IMR-90 (cell line): ENCODE results near the gene LYZL6. TPM values are rescaled to one million over a fixed set of nuclear protein-coding genes. Genes with fewer than 3 reads are reported as not detected.

Experiments used
- ATAC-seq: fragments of 200-7000 bp; cut with Tn5 transposase; 2 replicates; pipeline ENCODE4 v1.9.1; 2020; ENCODE audit warnings: low read depth, mild to moderate bottlenecking, moderate library complexity
- BruUV-seq: library from RNA; stranded (reverse); fragments of 400-500 nt; replicated peaks from 2 replicates; lab custom pipeline; 2021; lab: Mats Ljungman, UMichigan
- CTCF ChIA-PET: fragments of 300-600 bp; formaldehyde crosslinking; extraction: SDS; loops from one replicate; lab custom pipeline; 2021; ENCODE audit warnings: antibody characterized with exemption; lab: Yijun Ruan, JAX
- POLR2A ChIA-PET: fragments of 300-600 bp; sonication (Branson Sonifier 250); formaldehyde crosslinking; loops from one replicate; lab custom pipeline; 2022; ENCODE audit warnings: antibody characterized with exemption; ENCODE audit not compliant: unreplicated experiment; lab: Charles Lee
- DNase-seq: peaks from one replicate; pipeline ENCODE4 v3.0.0; 2013
- H2AFZ ChIP-seq: replicated peaks from 2 replicates; pipeline ENCODE3; 2013; ENCODE audit warnings: low read length, mild to moderate bottlenecking; ENCODE audit not compliant: poor library complexity
- H2AK5ac ChIP-seq: 2 replicates; pipeline ENCODE4 v1.6.1; 2013; ENCODE audit warnings: low read depth, low read length, inconsistent platforms
- H2AK9ac ChIP-seq: replicated peaks from 2 replicates; pipeline ENCODE3; 2013; ENCODE audit warnings: mild to moderate bottlenecking, low read depth, low read length, moderate library complexity; ENCODE audit not compliant: poor library complexity
- H2BK120ac ChIP-seq: 2 replicates; pipeline ENCODE4 v1.6.1; 2013; ENCODE audit warnings: low read depth, low read length, inconsistent platforms
- H2BK15ac ChIP-seq: 3 replicates; pipeline ENCODE4 v1.6.1; 2013; ENCODE audit warnings: low read depth, low read length, inconsistent platforms
- H2BK20ac ChIP-seq: 2 replicates; pipeline ENCODE4 v1.6.1; 2013; ENCODE audit warnings: low read depth, mild to moderate bottlenecking, inconsistent platforms, low read length, moderate library complexity
- H2BK5ac ChIP-seq: 2 replicates; pipeline ENCODE4 v1.6.1; 2013; ENCODE audit warnings: mild to moderate bottlenecking, low read depth, low read length, inconsistent platforms; ENCODE audit not compliant: poor library complexity, severe bottlenecking
- H3K14ac ChIP-seq: replicated peaks from 2 replicates; pipeline ENCODE4 v1.6.1; 2013; ENCODE audit warnings: low read depth, low read length, inconsistent platforms
- H3K18ac ChIP-seq: 2 replicates; pipeline ENCODE4 v1.6.1; 2013; ENCODE audit warnings: low read depth, low read length, control low read depth
- H3K23ac ChIP-seq: 2 replicates; pipeline ENCODE4 v1.6.1; 2013; ENCODE audit warnings: low read depth, low read length, inconsistent platforms
- H3K27ac ChIP-seq: 2 replicates; pipeline ENCODE4 v1.5.1; 2013; ENCODE audit warnings: mild to moderate bottlenecking, control low read depth, low read length; ENCODE audit not compliant: insufficient read depth
- H3K27me3 ChIP-seq: 2 replicates; pipeline ENCODE4 v1.6.1; 2013; ENCODE audit warnings: low read length; ENCODE audit not compliant: control insufficient read depth, insufficient read depth
- H3K36me3 ChIP-seq: 2 replicates; pipeline ENCODE4 v1.6.1; 2013; ENCODE audit warnings: low read length, mixed read lengths; ENCODE audit not compliant: control insufficient read depth, insufficient read depth
- H3K4ac ChIP-seq: 2 replicates; pipeline ENCODE4 v1.6.1; 2013; ENCODE audit warnings: low read depth, low read length, inconsistent platforms
- H3K4me1 ChIP-seq: 2 replicates; pipeline ENCODE4 v1.6.1; 2013; ENCODE audit warnings: low read length, mixed read lengths; ENCODE audit not compliant: control insufficient read depth, insufficient read depth
- H3K4me2 ChIP-seq: 2 replicates; pipeline ENCODE4 v1.6.1; 2013; ENCODE audit warnings: low read depth, mild to moderate bottlenecking, control low read depth, low read length, moderate library complexity
- H3K4me3 ChIP-seq: 2 replicates; pipeline ENCODE4 v1.5.1; 2013; ENCODE audit warnings: low read depth, mild to moderate bottlenecking, control low read depth, low read length, moderate library complexity; ENCODE audit not compliant: insufficient read depth
- H3K56ac ChIP-seq: 2 replicates; pipeline ENCODE4 v1.6.1; 2013; ENCODE audit warnings: low read length, inconsistent platforms; ENCODE audit not compliant: insufficient read depth; ENCODE audit errors: extremely low read depth
- H3K79me1 ChIP-seq, 2 experiments: 2 replicates each; pipeline ENCODE4 v1.6.1; 2013; ENCODE audit warnings: low read length in 2 of 2, inconsistent platforms in 1 of 2, low read depth in 1 of 2
- H3K9ac ChIP-seq: 2 replicates; pipeline ENCODE4 v1.6.1; 2013; ENCODE audit warnings: low read depth, low read length, control low read depth
- H3K9me1 ChIP-seq: 2 replicates; pipeline ENCODE4 v1.6.1; 2013; ENCODE audit warnings: low read length, inconsistent platforms; ENCODE audit not compliant: insufficient read depth
- H3K9me3 ChIP-seq: 2 replicates; pipeline ENCODE4 v1.6.1; 2013; ENCODE audit warnings: low read length; ENCODE audit not compliant: control insufficient read depth, insufficient read depth
- H4K20me1 ChIP-seq: 2 replicates; pipeline ENCODE4 v1.6.1; 2013; ENCODE audit warnings: low read length, inconsistent platforms; ENCODE audit not compliant: insufficient read depth
- H4K5ac ChIP-seq: 2 replicates; pipeline ENCODE4 v1.6.1; 2013; ENCODE audit warnings: mild to moderate bottlenecking, low read depth, low read length, control low read depth
- H4K8ac ChIP-seq, 2 experiments: 2 replicates each; pipeline ENCODE4 v1.6.1; 2013; ENCODE audit warnings: low read depth in 2 of 2, low read length in 2 of 2, control low read depth in 1 of 2, inconsistent platforms in 1 of 2
- H4K91ac ChIP-seq: 2 replicates; pipeline ENCODE4 v1.6.1; 2013; ENCODE audit warnings: low read depth, low read length, inconsistent platforms; ENCODE audit not compliant: insufficient read depth
- CHD1 ChIP-seq: IDR thresholded peaks from 2 replicates; pipeline ENCODE4 v1.6.1; 2012; ENCODE audit warnings: low read depth, low read length, improper control_type of control experiment
- WGBS, 2 experiments: methylation state at CpG; one replicate each; pipeline versions ENCODE4 v1.1.5 to v1.1.7; 2013; ENCODE audit warnings: missing lambda C conversion rate in 2 of 2; ENCODE audit not compliant: insufficient read length in 1 of 2; ENCODE audit errors: extremely low coverage in 2 of 2; 5-methylcytosine and 5-hydroxymethylcytosine counted together
- dilution Hi-C: fragments of 300-500 bp; cut with HindIII; formaldehyde crosslinking; loops from one replicate; pipeline ENCODE4 v1.14.3; 2018; ENCODE audit warnings: low sequenced_read_pairs; ENCODE audit not compliant: unreplicated experiment
- in situ Hi-C: fragments of 300-500 bp; cut with MboI; formaldehyde crosslinking; loops from 3 replicates; pipeline ENCODE4 v1.14.3; 2019; ENCODE audit warnings: low sequenced_read_pairs, inconsistent platforms, mixed read lengths
- intact Hi-C: fragments of 100-400 bp; cut with micrococcal nuclease; formaldehyde crosslinking; loops from 2 replicates; pipeline ENCODE4 v1.10.0; 2022
- polyA plus RNA-seq, 3 experiments: library from polyadenylated mRNA; depleted of rRNA; stranded (reverse); fragments of >200 nt; gene quantifications; 2 replicates each; pipeline ENCODE4 v1.2.3, GENCODE V29; 2012; ENCODE audit warnings: low replicate concordance in 1 of 3
- total RNA-seq: library from RNA; depleted of rRNA; stranded (reverse); fragments of >200 nt; gene quantifications from 2 replicates; pipeline ENCODE4 v1.2.3, GENCODE V29; 2012

LYZL6 gene
- total and polyA plus RNA-seq, 2 of the 4 experiments (the other 2 are of a cell fraction) = not detected

- H3K4me3 ChIP-seq = no peak overlapping the region
- no peaks in the 10 kb centered on the region for H3K9me3 ChIP-seq
- dilution Hi-C loops (no loop called here), intact Hi-C loops (no loop called here), in situ Hi-C loops (no loop called here)
- H2AK5ac ChIP-seq = no peak overlapping the region
- no peak overlapping the region for H3K9ac ChIP-seq
- ATAC-seq (no peak), DNase-seq (no peak)
- CTCF ChIA-PET = no interaction called here
- peaks cover 2% of the 10 kb centered on the region; the same call in 1 of the 2 replicates for H3K27me3 ChIP-seq
- POLR2A ChIA-PET = no interaction called here
- no peak overlapping the region for H3K14ac ChIP-seq
- no peak overlapping the region for H2AK9ac ChIP-seq
- no peak overlapping the region for H4K91ac ChIP-seq
- no peak overlapping the region for H2AFZ ChIP-seq
- no peak for TF ChIP-seq CHD1
- H3K4me2 ChIP-seq = no peak overlapping the region
- H3K36me3 ChIP-seq = no peaks in the 10 kb centered on the region
- H3K4me1 ChIP-seq = no peaks in the 10 kb centered on the region
- no peaks in the 10 kb centered on the region for H3K79me1 ChIP-seq
- H3K27ac ChIP-seq = no peak overlapping the region
- H2BK5ac ChIP-seq = no peak overlapping the region
- H3K23ac ChIP-seq = no peak overlapping the region
- no peaks in the 10 kb centered on the region; the same call in 1 of the 2 replicates for H3K9me1 ChIP-seq
- no peaks in the 10 kb centered on the region; the same call in 1 of the 2 replicates for H4K20me1 ChIP-seq
- no peak overlapping the region for H4K5ac ChIP-seq
- H3K4ac ChIP-seq = no peak overlapping the region
- no peak overlapping the region for H2BK120ac ChIP-seq
- no peak overlapping the region for H2BK15ac ChIP-seq
- no peak overlapping the region for H3K18ac ChIP-seq
- no peak overlapping the region for H3K56ac ChIP-seq
- no CpG with 5 or more reads among the region's 1 CpG for WGBS, 2 experiments
- no peak overlapping the region for H2BK20ac ChIP-seq
- no TSS peak for BruUV-seq
- H4K8ac ChIP-seq = no peak overlapping the region
These were observed 29.2 kb downstream of the LYZL6 start for GRCh38 chr17:35914354-35914753.
